GM12865 (cell line): Measurements from ENCODE around the gene TMEM53.
A peak's percentile ranks its signal among the peaks of the same experiment; 100 is the strongest.

Source experiments
- DNase-seq: peaks from one replicate; pipeline ENCODE4 v3.0.0; 2010; ENCODE audit warnings: low read depth
- H3K4me3 ChIP-seq: 2 replicates; pipeline ENCODE4 v1.5.1; 2011; ENCODE audit warnings: mild to moderate bottlenecking, low read depth, low read length, control low read depth
- CTCF ChIP-seq: IDR thresholded peaks from 2 replicates; pipeline ENCODE4 v1.5.1; 2011; ENCODE audit warnings: low read length, control low read depth, low read depth, inconsistent platforms; ENCODE audit not compliant: insufficient read depth; ENCODE audit errors: missing control alignments

Gene TMEM53

GRCh38 chr1:44631333-44631646 is 43.0 kb downstream of the TMEM53 start:
- DNase-seq: no peak
- TF ChIP-seq CTCF: no peak
- H3K4me3 ChIP-seq: peak overlapping the region; percentile 77

GRCh38 chr1:44630116-44630515 is 44.2 kb downstream of the TMEM53 start:
- no peak for DNase-seq
- TF ChIP-seq CTCF: no peak
- no peak overlapping the region for H3K4me3 ChIP-seq

- DNase-seq: no peak
- TF ChIP-seq CTCF: no peak
Measured at GRCh38 chr1:44628962-44629756, 45.1 kb downstream of the TMEM53 start.

GRCh38 chr1:44625348-44625747 is 48.9 kb downstream of the TMEM53 start:
- DNase-seq: no peak
- no peak for TF ChIP-seq CTCF

More at GRCh38 chr1:44628962-44629756, 45.1 kb downstream of the TMEM53 start:
- no peak overlapping the region for H3K4me3 ChIP-seq

GRCh38 chr1:44624268-44624901 is 49.9 kb downstream of the TMEM53 start:
- no peak for TF ChIP-seq CTCF
- DNase-seq: no peak
- no peak overlapping the region for H3K4me3 ChIP-seq

More at GRCh38 chr1:44625348-44625747, 48.9 kb downstream of the TMEM53 start:
- no peak overlapping the region for H3K4me3 ChIP-seq

GRCh38 chr1:44621841-44622286 is 52.4 kb downstream of the TMEM53 start:
- no peak overlapping the region for H3K4me3 ChIP-seq
- TF ChIP-seq CTCF: no peak
- no peak for DNase-seq
